GM23248 (cell line): ENCODE measurements around the gene AAMP.

Experiments used
- EZH2 ChIP-seq: fragments of 200-600 bp; sonication (generic); IDR thresholded peaks from 2 replicates; pipeline ENCODE4 v1.6.1; 2018; ENCODE audit warnings: antibody characterized with exemption, mild to moderate bottlenecking; ENCODE audit not compliant: insufficient read depth, poor library complexity, severe bottlenecking
- EZH2phosphoT487 ChIP-seq: fragments of 200-600 bp; sonication (generic); IDR thresholded peaks from 2 replicates; pipeline ENCODE4 v1.6.1; 2018; ENCODE audit warnings: antibody characterized with exemption, moderate library complexity, mild to moderate bottlenecking, low read depth; ENCODE audit not compliant: insufficient read depth

GRCh38 chr2:218293715-218294429 lies 23.9 kb upstream of the AAMP start:
- TF ChIP-seq EZH2 (no peak), EZH2phosphoT487 (no peak)
